HPDE6-E6E7 (cell line): Measurements from ENCODE around the gene RAVER2.

Experiments
- DNase-seq: peaks from one replicate; pipeline ENCODE4 v3.0.0; 2011; ENCODE audit warnings: missing footprints; ENCODE audit errors: extremely low spot score

Gene RAVER2

GRCh38 chr1:64846573-64847430, 101.9 kb downstream of the RAVER2 start:
- DNase-seq = no peak

- no peak for DNase-seq
These were observed 102.8 kb downstream of the RAVER2 start for GRCh38 chr1:64847666-64848065.

GRCh38 chr1:64848136-64848535, 103.3 kb downstream of the RAVER2 start:
- DNase-seq = no peak

- DNase-seq = no peak
These were observed 103.9 kb downstream of the RAVER2 start for GRCh38 chr1:64848803-64849202.

- DNase-seq = no peak
These were observed 105.1 kb downstream of the RAVER2 start for GRCh38 chr1:64849942-64850341.

GRCh38 chr1:64850846-64851245, 106.0 kb downstream of the RAVER2 start:
- DNase-seq = no peak

GRCh38 chr1:64851664-64852063, 106.8 kb downstream of the RAVER2 start:
- DNase-seq = no peak

GRCh38 chr1:64854674-64855073, 109.8 kb downstream of the RAVER2 start:
- no peak for DNase-seq

GRCh38 chr1:64855557-64855956, 110.7 kb downstream of the RAVER2 start:
- no peak for DNase-seq

- no peak for DNase-seq
These were observed 111.7 kb downstream of the RAVER2 start for GRCh38 chr1:64856553-64856952.

GRCh38 chr1:64857347-64857746, 112.5 kb downstream of the RAVER2 start:
- DNase-seq = no peak

GRCh38 chr1:64861611-64862010, 116.7 kb downstream of the RAVER2 start:
- DNase-seq = no peak

GRCh38 chr1:64864018-64864940, 119.4 kb downstream of the RAVER2 start:
- peak; percentile 31 for DNase-seq

- DNase-seq = no peak
These were observed 120.4 kb downstream of the RAVER2 start for GRCh38 chr1:64865105-64865757.

GRCh38 chr1:64866689-64867088, 121.8 kb downstream of the RAVER2 start:
- DNase-seq = no peak

- no peak for DNase-seq
These were observed 122.4 kb downstream of the RAVER2 start for GRCh38 chr1:64867266-64867665.

GRCh38 chr1:64871256-64871655, 126.4 kb downstream of the RAVER2 start:
- DNase-seq = no peak

- DNase-seq = no peak
These were observed 127.2 kb downstream of the RAVER2 start for GRCh38 chr1:64872067-64872466.

- DNase-seq = no peak
These were observed 128.7 kb downstream of the RAVER2 start for GRCh38 chr1:64873576-64873975.

- no peak for DNase-seq
These were observed 129.8 kb downstream of the RAVER2 start for GRCh38 chr1:64874666-64875065.

GRCh38 chr1:64875101-64875500, 130.2 kb downstream of the RAVER2 start:
- no peak for DNase-seq

GRCh38 chr1:64875606-64876005, 130.7 kb downstream of the RAVER2 start:
- DNase-seq = no peak
